GM21528 (cell line): ENCODE data around the gene EEF2.
"Not testable (repeated sequence)": the region's sequence is repeated elsewhere in the genome, so short reads cannot be mapped to it uniquely, and the experiment has no call there.

Source experiments
- ATAC-seq: cut with Tn5 transposase; IDR thresholded peaks from one replicate; pipeline ENCODE4 v1.9.1; 2021; ENCODE audit warnings: mild to moderate bottlenecking, moderate library complexity; ENCODE audit not compliant: unreplicated experiment, low FRiP score

Gene EEF2

DNA sequence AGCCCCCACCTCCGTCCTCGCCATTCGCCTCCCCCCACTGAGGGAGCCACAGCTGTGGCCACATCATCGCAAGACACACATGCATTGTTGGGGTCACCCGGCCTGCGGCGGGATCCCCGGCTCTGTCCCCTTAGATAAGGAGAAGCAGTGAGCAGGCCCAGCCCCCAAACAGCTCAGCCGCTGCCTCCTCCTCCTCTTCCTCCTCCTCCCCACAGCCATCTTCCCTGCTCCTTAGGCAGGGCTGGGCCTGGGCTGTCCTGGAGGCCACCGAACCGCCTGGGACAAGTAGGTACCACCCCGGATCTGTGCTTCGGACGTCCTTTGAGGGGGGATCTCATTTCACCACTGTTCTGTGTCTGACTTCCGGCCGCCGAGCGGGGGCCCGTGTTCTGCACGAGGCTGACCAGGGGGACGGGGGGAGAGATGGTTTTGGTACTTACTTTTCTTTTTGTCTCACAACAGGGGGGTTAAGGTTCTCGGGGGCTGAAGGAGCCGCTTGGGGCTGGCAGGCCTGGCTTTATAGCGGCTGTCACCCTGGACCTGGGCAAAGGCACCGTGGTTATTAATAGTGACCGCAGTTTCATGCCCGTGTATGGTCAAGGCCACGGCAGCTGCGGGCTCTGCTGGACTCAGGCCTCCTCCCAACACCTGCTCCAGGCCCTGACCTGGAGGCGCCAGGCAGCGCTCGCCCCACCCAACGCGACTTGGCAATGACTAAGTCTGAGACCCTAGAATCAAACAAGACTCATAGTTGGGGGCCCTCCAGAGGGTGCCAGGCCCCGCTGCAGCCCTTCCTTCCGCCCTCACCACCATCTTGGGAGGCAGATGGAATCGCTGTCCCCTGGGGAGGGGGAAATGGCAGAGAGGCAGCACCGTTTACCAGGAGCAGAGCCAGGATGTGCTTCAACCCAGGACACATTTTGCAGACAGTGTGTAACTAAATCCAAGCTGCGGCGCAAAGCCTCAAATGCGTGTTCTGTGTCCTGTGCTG is 34.1 kb downstream of the EEF2 start:
- no peak for ATAC-seq

DNA sequence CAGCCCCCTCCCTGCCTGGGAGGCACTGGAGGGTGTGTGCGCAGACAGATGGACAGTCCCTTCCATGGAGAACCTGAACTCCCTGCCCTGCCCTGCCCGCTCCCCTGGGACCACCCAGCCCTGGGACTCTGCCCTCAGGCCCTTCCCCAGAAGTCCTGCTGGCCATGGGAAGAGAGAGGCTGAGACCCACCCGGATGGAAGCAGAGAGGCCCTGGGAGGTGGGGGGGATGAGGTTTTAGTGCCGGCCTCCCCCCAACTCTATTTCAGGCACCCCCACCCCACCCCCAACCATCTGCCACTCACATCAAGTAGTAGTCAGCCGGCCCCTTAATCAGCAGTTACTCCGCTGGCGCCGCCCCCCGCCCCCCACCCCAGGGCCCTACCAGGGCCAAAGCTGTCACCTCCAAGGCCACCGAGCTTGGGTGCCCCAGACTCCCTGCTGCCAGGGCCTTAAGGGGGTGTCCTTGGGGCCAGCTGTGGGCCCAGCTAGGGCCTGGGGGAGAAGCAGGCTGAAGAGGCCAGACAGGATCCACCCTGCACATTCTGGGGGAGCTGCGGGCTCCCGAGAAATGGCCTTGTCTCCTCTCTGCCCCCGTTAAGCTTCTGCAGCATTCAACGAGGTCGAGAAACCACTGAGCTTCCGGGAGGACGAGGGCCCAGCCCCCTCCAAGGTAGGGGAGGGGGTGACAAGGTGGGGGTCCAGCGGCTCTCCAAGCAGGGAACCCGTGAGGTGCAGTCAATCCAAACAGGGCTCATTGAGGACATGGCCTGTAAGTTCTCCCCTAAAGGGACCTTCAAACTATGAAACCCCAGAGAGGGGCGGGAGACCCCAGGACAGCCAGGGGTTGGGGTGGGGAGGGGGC is 35.0 kb downstream of the EEF2 start:
- no peak for ATAC-seq

DNA sequence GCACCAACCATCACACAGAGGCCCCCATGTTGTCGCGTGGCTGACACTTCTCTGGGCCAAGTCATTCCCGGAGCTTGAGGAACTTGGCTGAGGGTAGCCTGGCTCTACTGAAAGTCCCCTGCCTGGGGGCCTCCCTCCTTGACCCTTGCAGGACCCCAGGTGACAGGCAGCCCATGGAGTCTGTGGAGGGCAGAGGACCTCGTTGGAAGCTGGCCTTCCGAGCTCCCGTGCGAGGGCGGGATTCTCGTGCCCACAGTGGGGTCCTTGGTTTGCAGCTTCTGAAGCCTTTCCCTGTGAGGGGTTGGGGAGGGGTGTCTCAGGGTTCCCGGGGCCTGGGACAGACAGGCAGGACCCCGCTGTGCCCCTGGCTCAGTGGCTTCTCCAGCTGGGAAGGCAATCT is 36.0 kb downstream of the EEF2 start:
- no peak for ATAC-seq

DNA sequence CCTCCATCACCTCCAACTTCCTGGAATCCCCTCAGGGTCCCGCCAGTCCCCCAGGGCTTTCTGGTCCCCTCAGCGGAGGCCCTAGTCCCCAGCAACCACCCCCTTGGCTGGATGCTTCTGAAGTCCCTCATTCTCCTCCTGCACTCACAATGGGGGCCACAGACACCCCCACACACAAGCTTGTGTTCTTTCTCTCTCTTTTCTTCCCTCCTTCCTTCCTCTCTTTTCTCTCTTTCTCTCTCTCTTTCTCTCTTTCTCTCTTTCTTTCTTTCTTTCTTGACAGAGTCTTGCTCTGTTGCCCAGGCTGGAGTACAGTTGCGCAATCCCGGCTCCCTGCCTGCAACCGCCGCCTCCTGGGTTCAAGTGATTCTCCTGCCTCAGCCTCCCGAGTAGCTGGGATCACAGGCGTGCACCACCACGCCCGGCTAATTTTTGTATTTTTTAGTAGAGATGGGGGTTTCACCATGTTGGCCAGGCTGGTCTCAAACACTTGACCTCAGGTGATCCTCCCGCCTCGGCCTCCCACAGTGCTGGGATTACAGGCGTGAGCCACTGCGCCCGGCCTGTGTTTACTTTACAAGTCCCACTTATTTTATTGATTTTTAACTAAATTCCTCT is 37.8 kb downstream of the EEF2 start:
- not testable (repeated sequence) for ATAC-seq

DNA sequence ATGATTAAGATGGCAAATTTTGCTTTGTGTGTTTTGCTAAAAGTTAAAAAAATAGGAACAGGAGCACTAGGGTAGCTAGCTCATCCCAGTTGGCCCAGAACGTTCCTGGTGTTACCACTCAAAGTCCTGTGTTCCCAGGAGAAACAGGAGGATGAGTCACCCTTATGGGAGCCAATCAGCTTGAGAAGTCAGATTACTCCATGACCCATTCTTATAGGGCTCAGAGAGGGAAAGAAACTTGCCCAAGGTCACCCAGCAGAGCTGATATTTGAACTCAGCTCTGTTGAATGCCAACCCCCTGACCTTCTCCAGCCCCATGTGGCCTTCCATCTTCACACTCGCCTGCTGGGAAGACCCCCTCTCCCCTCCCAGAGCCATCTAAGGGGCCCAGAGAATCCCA is 39.4 kb downstream of the EEF2 start:
- no peak for ATAC-seq

DNA sequence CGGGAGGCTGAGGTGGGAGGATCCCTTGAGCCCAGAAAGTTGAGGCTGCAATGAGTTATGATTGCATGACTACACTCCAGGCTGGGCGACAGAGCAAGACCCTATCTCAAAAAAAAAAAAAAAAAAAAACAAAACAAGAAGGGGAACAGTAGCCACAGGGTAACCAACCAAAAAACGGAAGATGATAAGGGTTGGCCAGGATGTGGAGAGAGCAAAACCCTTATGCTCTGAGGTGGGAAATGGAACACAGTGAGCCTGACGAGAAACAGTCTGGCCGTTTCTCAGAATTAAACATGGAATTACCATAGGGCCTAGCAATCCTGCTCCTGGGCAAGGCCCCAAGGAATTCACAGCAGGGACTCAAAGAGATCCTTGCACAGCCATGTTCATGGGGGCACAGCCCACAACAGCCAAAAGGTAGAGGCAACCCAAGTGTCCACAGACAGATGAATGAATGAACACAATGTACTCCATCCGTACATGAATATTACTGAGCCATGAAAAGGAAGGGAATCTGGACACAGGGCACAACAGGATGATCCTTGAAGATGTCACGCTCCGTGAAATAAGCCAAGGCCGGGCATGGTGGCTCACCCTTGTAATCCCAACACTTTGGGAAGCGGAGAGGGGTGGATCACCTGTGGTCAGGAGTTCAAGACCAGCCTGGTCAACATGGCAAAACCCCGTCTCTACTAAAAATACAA is 41.1 kb downstream of the EEF2 start:
- no peak for ATAC-seq

DNA sequence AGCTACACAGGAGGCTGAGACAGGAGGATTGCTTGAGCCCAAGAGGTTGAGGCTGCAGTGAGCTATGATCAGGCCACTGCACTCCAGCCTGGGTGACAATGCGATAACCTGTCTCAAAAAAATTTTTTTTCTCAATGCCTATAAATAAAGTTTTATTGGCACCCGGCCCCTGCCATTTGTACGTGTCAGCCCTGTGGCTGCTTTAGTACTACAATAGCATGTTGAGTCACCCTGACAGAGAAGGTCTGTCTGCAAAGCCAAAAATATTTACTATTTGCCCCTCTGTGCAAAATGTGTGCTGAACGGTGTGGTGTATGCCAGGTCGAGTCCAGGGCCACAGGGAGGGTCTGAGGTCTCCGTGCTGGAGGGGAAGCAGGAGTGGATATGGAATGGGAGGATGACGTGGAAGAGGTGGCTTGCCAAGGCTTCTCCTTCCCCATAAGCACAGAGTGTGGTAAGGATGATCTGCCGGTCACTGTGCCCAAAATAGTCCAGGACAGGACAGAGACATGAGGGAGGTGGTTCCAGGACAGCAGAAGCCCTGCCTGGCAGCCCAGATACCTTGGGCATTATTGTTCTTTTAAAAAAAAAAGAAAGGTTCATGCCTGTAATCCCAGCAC is 42.4 kb downstream of the EEF2 start:
- no peak for ATAC-seq

DNA sequence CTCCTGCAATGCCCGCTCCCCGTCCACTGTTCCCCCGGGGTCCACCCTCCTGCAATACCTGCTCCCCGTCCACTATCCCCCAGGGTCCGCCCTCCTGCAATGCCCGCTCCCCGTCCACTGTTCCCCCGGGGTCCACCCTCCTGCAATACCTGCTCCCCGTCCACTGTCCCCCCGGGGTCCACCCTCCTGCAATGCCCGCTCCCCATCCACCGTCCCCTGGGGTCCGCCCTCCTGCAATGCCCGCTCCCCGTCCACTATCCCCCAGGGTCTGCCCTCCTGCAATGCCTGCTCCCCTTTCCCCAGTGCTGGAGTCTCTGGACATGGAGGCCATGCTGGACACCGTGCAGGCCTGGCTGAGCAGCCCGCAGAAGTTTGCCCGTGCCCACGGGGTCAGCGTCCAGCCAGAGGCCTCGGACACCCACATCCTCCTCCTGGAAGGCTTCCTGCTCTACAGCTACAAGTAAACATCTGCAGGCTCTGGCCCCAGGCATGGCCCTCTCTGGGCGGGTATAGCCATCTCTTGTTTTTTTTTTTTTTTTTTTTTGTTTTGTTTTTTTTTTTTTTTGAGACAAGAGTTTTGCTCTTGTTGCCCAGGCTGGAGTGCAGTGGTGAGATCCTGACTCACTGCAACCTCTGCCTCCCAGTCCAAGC is 46.8 kb downstream of the EEF2 start:
- ATAC-seq = not testable (repeated sequence)

DNA sequence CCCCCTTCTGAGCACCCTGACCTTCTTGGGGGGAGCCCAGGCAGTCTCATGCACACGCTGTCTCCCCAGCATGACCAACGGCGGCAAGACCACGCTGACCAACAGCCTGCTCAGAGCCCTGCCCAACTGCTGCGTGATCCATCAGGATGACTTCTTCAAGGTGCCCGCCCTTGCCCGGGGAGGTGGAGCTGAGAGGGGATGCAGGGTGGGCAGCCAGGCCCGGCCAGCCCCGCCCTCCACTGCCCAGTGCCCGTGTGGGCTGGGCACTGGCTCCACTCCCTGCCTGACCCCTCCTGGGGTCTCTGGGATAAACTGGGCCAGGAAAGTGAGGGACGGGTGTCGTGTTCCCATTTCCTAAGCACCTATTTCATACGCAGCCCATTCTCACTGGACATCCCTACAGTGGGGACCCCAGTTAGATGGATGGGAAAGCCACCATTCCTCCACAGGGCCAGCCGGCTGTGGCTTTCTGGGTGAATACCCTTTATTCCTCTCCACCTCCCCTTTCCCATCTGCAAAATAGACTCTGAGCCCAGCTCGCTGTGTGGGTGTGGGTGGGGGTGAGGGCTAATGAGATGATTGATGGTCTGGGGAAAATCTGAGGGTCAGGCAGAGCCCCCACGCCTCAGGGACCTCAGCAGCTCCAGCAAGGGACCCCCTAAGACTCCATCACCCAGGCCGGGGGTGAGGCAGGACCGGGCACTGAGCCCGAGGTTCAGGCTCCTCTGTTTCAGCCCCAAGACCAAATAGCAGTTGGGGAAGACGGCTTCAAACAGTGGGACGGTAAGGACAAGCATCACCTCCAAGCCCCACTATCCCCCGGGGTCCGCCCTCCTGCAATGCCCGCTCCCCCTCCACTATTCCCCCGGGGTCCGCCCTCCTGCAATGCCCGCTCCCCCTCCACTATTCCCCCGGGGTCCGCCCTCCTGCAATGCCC is 48.5 kb downstream of the EEF2 start:
- no peak for ATAC-seq

DNA sequence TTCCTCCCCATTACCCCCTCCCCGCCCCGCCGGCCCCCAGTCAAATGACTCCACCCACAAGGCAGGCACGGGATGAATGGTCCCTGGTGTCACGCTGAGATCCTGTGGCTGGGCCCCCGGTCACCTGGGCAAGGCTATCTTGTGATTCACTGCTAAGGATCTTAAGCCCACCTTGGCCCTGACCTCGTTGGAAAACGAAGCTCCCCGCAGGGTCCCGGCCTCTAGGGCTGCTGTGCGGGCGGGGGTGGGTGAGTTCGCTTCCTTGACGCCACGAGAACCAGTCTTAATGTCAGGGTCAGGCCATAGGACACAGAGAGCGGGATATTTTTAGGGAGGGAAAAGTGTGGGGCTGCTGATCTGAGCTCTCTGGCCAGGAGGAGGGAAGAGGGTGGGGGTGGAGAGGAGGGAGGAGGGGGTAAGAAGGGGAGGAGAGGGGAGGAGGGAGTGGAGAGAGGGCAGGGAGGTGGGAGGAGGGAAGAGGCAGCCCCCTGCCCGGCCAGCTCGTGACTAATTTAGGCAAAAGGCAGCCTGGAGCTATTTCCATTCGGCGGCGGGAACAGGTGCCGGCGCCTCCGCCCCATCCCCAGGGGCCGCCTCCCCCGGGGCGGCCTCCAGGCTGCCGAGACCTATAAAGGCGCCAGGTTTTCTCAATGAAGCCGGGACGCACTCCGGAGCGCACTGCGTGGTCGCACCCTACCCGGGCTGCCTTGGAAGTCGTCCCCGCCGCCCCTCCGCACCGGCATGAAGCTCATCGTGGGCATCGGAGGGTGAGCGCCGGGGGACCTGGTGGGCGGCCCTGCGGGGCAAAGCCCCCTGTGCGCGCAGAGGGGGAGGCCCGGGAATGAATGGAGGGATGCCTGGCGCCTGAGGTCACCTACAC is 52.1 kb downstream of the EEF2 start, which contains the start of gene NMRK2:
Gene NMRK2, plus strand, starts transcription at position 139 of the 880 bp plus-strand sequence. Its CDS starts 603 bp downstream, at position 742.
- ATAC-seq = no peak

DNA sequence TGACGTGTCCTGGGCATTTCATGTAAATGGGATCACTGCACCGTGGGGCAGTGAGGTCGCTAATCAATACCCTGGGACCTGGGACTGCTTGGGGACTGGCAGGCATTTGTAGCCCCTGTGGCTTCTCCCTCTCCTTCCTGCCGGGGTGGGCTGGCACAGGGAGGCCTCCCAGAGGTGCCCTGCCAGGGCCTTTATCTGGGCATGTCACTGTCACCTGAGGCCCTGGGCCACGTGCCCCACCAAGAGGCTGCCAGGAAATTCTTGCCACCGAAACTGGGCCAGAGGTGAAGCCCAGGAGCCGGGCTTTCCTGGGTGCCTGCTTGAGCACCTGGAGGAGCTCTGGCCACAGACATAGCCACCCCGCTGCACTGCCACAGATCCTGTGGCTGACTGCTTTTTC is 54.2 kb downstream of the EEF2 start:
- no peak for ATAC-seq
